COLO668 (cell line): Measurements from ENCODE around the gene TNIK.
"Not testable (repeated sequence)": the region's sequence is repeated elsewhere in the genome, so short reads cannot be mapped to it uniquely, and the experiment has no call there.

Source experiments
- DNase-seq: peaks from one replicate; lab custom pipeline; 2025; ENCODE audit not compliant: unreplicated experiment; lab: John Stamatoyannopoulos, UW

TNIK gene

GRCh38 chr3:171149526-171150116 is 310.6 kb downstream of the TNIK start:
- DNase-seq, result no peak

DNA sequence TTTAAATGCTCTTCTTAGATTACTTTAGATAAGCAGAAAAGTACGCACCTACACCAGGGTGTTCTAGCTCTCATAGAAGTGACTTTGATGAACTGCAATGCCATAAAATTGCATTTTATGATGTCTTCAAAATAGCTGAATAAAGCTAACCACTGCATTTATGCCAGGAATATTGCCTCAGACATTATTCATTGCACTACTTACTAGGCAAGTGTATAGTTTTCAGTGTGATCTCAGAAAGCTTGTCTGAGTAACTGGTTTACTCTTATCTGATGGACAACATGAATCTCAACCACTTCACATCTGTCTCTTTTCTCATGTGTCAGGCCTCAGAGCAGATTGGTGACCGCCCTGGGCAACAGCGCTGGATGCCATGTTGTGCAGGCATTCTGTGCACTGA is 314.4 kb downstream of the TNIK start:
- no peak for DNase-seq

DNA sequence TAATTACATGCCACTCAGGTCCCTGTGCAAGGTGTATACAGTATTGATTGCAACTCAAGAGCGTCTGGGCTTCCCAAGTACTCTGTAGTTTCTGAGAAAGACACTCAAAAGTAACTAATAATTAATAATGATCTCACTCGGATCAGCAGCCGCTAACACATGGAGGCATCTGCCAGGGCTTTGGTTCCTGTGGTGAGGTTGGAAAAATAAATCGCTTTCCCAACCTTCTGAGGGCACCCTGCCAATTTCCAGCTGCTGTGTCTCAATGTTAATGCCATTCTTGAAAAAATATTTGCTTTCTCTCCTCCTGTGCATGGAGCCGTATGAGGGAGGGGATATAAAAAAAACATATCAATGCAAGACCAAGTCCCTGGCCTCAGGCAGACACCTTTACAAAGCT is 317.2 kb downstream of the TNIK start:
- DNase-seq, result no peak

GRCh38 chr3:171140246-171140645 is 320.0 kb downstream of the TNIK start:
- no peak for DNase-seq

DNA sequence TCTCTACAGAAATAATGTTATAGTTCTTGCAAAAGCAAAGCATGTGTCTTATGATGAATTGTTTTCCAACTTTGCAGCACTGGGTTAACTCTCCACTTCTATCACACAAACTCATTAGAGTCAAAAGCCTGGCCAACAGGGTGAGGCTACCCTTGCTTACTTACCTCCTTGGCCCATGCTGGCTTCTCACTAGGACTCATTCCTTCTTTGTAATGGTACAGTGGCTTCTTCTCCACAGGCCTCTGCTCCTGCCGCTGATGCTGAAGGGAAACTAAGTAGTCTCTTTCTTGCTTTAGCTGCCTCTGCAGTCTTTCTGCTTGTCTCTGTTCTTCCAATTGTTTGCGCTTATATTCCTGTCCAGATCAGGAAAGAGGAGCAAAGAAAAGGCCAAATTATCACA is 322.2 kb downstream of the TNIK start:
- no peak for DNase-seq

- no peak for DNase-seq
Measured at GRCh38 chr3:171135549-171135948, 324.7 kb downstream of the TNIK start.

DNA sequence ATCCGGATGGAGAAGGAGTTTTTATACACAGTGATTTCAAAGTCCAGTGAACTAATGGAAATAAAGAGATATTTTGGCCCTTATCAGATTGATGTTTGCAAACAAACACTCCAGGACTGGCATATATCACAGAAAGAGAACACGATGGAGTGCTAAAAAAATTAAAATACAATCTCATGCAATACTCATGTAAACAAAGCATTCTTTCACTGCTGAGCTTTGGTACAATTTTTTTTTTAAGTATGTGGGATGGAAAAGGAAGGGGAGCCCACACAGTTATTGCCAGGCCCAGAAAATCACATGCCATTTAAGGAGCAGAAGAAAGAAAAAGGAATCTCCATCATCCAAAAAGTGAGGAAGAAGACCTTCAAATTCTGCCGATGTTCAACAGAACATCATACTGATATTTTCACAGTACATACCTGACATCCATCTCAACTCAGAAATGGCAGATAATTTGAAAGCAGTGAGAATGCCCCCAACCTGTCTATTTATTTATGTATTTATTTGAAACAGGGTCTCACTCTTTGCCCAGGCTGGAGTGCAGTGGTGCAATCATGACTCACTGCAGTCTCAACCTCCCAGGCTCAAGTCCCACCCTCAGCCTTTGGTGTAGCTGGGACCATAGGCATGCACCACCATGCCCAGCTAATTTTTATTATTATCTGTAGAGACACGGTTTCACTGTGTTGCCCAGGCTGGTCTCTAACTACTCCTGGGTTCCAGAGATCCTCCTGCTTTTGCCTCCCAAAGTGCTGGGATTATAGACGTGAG is 326.2 kb downstream of the TNIK start:
- no peak for DNase-seq

GRCh38 chr3:171133337-171133736 is 326.9 kb downstream of the TNIK start:
- DNase-seq, result no peak

GRCh38 chr3:171132873-171133272 is 327.3 kb downstream of the TNIK start:
- no peak for DNase-seq

DNA sequence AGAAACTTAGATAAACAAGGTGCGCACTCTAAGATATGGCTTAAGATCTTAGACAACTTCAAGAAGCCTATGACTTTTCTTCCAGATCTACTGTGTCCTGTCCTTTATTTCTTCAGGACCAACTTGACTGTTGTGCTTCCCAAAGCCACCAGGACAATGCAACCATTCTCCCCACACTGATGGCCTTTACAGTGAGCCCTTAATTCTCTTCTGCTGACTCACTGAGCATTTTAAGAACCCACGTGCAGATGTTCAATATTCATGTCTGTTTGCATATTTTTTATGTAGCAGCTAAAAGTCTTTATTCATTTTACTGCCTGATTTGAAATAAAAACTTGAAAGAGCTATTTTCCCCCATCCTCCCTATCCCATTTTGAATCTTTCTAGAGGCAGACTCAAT is 330.4 kb downstream of the TNIK start:
- DNase-seq, result no peak

DNA sequence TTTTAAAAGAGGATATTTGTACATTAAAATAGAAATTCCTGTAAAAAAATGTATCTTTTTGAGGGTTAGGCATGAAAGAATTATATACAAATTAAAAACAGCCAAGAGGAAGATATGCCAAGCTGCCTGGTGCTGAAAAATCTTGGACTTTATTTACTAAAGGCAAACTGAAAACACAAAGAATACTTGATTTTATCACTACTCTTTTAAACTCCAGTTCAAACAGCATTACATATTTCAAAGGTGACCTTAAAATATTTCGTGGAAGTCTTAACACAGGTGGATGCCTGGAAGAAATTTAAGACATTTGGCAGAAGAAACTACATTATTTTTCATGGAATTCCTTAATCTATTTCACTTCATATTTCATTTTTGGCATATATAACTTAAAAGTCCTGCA is 332.6 kb downstream of the TNIK start:
- no peak for DNase-seq

GRCh38 chr3:171126478-171127209 is 333.6 kb downstream of the TNIK start:
- no peak for DNase-seq

GRCh38 chr3:171125010-171125409 is 335.2 kb downstream of the TNIK start:
- DNase-seq, result no peak

DNA sequence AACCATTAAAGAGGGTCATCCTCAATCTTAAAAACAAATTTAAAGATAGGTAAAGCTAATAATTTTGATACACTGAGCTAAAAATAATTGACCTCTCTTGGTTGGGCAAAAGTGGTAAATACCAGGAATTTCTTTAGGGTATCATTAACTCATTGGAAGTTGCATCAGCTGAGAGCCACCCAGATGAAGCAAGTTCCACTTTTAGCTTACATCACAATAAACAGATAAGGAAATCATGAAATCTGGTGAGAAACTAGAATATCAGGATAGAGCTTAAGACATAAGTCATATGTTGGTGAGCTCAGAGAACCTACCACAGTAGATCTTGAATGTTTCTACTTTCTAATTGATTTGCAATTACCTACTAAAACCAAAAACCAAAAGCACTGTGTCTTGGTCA is 336.3 kb downstream of the TNIK start:
- DNase-seq, result no peak

- no peak for DNase-seq
Measured at GRCh38 chr3:171122861-171123260, 337.3 kb downstream of the TNIK start.

- DNase-seq, result no peak
Measured at GRCh38 chr3:171122240-171122639, 338.0 kb downstream of the TNIK start.

- DNase-seq, result no peak
Measured at GRCh38 chr3:171121801-171122200, 338.4 kb downstream of the TNIK start.

GRCh38 chr3:171119402-171119801 is 340.8 kb downstream of the TNIK start:
- DNase-seq, result not testable (repeated sequence)

DNA sequence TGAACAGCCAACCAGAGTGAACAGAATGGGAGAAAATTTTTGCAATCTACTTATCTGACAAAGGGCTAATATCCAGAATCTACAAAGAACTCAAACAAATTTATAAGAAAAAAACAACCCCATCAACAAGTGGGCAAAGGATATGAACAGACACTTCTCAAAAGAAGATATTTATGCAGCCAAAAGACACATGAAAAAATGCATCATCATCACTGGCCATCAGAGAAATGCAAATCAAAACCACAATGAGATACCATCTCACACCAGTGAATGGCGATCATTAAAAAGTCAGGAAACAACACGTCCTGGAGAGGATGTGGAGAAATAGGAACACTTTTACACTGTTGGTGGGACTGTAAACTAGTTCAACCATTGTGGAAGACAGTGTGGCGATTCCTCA is 341.2 kb downstream of the TNIK start:
- not testable (repeated sequence) for DNase-seq

- no peak for DNase-seq
Measured at GRCh38 chr3:171116824-171117395, 343.3 kb downstream of the TNIK start.

DNA sequence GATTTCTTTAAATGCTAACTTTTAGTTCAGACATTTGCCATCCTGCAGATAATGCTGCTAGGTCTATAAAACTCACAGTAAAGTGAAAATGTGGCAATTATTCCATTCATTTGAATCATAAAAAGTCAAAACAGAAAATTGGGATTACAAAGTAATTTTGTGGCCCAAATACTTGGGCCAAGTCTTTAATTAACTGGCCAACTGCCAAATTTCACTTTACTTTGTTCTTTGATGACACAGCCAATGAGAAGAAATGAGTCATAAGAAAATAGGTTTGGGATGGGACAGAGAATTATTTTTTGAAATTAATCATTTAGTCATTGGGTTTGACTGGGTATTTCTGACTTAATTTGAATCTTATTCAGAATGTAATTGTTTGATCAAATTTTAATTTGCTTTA is 343.8 kb downstream of the TNIK start:
- DNase-seq, result no peak

DNA sequence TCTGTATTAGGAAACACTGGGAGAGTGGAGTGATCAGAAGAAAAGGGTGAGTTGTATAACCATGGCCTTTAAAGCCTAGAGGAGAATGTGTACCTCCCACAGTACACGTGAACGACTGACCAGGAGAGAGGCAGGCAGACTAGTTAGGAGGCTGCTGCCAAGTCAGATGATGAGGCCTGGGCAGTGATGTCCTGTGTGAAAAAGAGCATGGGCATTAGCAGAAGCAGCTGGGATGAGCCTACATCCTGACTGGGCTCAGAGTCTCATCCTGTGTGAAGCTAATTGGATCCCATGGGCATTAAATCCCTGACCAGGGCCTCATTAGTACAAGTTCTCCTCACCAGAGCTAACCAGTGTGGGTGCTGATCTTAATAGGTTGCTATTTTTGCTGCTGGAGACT is 344.5 kb downstream of the TNIK start:
- no peak for DNase-seq
